ENCODE results near the gene ANGPTL4. TPM values are rescaled to one million over a fixed set of nuclear protein-coding genes. Genes with fewer than 3 reads are reported as not detected.
"Not testable (repeated sequence)": the region's sequence is repeated elsewhere in the genome, so short reads cannot be mapped to it uniquely, and the experiment has no call there.

The ANGPTL4 gene
- not detected in 2 replicates for total RNA-seq (2014; rRNA removed; shearing (Covaris generic))
- polyA plus RNA-seq (2015; cell fraction: cytosol; rRNA removed), result not detected in 2 replicates
- polyA plus RNA-seq (2015; cell fraction: nucleus; rRNA removed), result not detected in 2 replicates

GRCh38 chr19:8363803-8364771 is at the start of gene ANGPTL4:
TSS of gene ANGPTL4 (plus strand) at chr19:8364155. CDS start at chr19:8364322, 167 bp downstream.
- no peak for DNase-seq (ENCODE audit: low read depth)

- DNase-seq (ENCODE audit: low read depth), result not testable (repeated sequence)
Measured at GRCh38 chr19:8314981-8315640, 48.8 kb upstream of the ANGPTL4 start.

- DNase-seq (ENCODE audit: low read depth), result no peak
Measured at GRCh38 chr19:8316351-8317125, 47.4 kb upstream of the ANGPTL4 start.

- DNase-seq (ENCODE audit: low read depth), result not testable (repeated sequence)
Measured at GRCh38 chr19:8318835-8319234, 45.1 kb upstream of the ANGPTL4 start.

- no peak for DNase-seq (ENCODE audit: low read depth)
Measured at GRCh38 chr19:8319807-8320520, 44.0 kb upstream of the ANGPTL4 start.

GRCh38 chr19:8320564-8321066 is 43.3 kb upstream of the ANGPTL4 start:
- no peak for DNase-seq (ENCODE audit: low read depth)

- peak; percentile 92 for DNase-seq (ENCODE audit: low read depth)
Measured at GRCh38 chr19:8321067-8321985, 42.6 kb upstream of the ANGPTL4 start, which contains the start of the genes NDUFA7 and RPS28. TSS of gene NDUFA7 (minus strand) at chr19:8321375. CDS start at chr19:8321358, 17 bp downstream. TSS of gene RPS28 (plus strand) at chr19:8321496. CDS start at chr19:8321531, 35 bp downstream.

GRCh38 chr19:8321986-8322637 is 41.8 kb upstream of the ANGPTL4 start:
- no peak for DNase-seq (ENCODE audit: low read depth)

- no peak for DNase-seq (ENCODE audit: low read depth)
Measured at GRCh38 chr19:8322638-8322997, 41.3 kb upstream of the ANGPTL4 start.

GRCh38 chr19:8323781-8324185 is 40.2 kb upstream of the ANGPTL4 start:
- DNase-seq (ENCODE audit: low read depth), result no peak

- DNase-seq (ENCODE audit: low read depth), result no peak
Measured at GRCh38 chr19:8324186-8325050, 39.5 kb upstream of the ANGPTL4 start.

GRCh38 chr19:8325454-8325853 is 38.5 kb upstream of the ANGPTL4 start:
- no peak for DNase-seq (ENCODE audit: low read depth)

GRCh38 chr19:8329996-8330395 is 34.0 kb upstream of the ANGPTL4 start:
- no peak for DNase-seq (ENCODE audit: low read depth)

- no peak for DNase-seq (ENCODE audit: low read depth)
Measured at GRCh38 chr19:8331263-8331845, 32.6 kb upstream of the ANGPTL4 start.

- no peak for DNase-seq (ENCODE audit: low read depth)
Measured at GRCh38 chr19:8332976-8333766, 30.8 kb upstream of the ANGPTL4 start.

- DNase-seq (ENCODE audit: low read depth), result no peak
Measured at GRCh38 chr19:8333767-8334457, 30.0 kb upstream of the ANGPTL4 start.

Measured in HT1080 (cell line).